RCC 7860 (cell line): ENCODE measurements around the gene SASS6.

Experiments
- DNase-seq: peaks from one replicate; pipeline ENCODE4 v3.0.0-alpha.2; 2015; ENCODE audit warnings: low spot score
- FAIRE-seq: peaks from 2 replicates; lab custom pipeline; 2012; peaks lifted over from hg19 to GRCh38; lab: Jason Lieb, UNC

The SASS6 gene

GRCh38 chr1:100109554-100110066 lies 23.1 kb downstream of the SASS6 start:
- no peak for DNase-seq
- no peak for FAIRE-seq

- no peak for FAIRE-seq
- DNase-seq, result no peak
These were observed 25.0 kb downstream of the SASS6 start for GRCh38 chr1:100107696-100108095.

DNA sequence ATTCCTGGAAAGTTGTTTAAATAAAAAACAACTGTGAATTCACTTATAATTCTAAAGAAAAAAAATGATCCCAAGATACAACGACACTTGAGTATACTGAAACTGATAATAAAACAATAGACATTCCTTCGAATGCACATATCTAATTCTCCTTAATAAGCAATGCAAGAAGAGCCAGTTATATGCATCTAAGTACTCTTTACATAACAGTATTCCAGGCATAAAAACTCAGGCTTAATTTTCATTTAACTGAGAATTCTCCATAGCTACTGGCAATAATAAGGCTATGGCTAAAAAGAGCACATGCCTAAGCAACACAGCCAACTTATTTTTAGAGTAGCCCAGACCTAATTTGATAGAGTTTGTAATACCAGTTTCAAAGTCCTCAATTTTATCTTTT lies 31.2 kb downstream of the SASS6 start:
- FAIRE-seq (no peak), DNase-seq (no peak)

DNA sequence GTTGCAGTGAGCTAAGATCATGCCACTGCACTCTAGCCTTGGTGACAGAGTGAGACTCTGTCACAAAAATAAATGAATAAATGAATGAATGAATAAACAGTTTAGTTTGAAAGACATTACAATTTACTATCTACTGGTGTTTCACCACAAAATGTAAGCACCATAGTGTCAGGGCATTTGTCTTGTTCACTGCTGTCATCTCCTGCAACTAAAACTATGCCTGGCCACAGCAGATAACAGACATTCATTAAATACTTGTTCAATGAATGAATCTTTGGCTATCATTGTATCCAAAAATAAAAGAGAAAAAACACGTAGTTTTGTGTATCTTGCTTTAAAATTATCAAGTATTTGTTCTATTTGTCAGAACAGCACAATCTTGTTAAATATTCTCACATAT lies 32.5 kb downstream of the SASS6 start:
- FAIRE-seq, result no peak
- DNase-seq, result no peak

GRCh38 chr1:100090471-100090870 lies 42.3 kb downstream of the SASS6 start:
- no peak for DNase-seq
- no peak for FAIRE-seq

DNA sequence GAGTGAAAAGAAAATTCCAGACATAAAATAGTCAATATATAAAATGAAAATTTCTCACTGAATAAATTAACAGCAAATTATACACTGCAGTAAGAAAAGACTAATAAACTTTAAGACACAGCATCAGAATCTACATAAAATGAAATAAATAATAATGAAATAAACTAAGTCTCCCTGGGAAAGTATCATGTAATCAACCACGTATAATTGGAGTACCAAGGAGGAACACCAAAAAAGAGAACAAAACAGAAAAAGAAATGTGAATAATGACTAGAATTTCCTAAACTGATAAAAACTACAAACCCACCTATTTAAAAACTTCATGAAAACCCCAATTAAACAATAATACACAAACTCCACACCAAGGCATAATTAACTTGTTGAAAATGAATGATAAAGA lies 43.6 kb downstream of the SASS6 start:
- no peak for FAIRE-seq
- no peak for DNase-seq

- FAIRE-seq (no peak), DNase-seq (no peak)
These were observed 45.3 kb downstream of the SASS6 start for GRCh38 chr1:100087396-100087795.

DNA sequence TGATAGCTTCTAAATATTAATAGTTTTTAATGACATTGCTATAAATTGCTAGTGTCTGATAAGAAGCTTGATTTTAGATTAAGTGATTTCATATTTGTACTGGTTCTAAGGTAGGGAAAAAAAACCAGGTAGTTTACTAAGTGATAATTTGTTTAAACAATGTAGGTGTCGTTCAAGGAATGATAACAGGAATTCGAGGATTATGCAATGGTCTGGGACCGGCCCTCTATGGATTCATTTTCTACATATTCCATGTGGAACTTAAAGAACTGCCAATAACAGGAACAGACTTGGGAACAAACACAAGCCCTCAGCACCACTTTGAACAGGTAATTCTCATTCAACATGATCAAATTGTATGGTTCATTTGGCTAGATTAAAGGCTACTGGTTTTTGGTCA lies 52.4 kb downstream of the SASS6 start:
- FAIRE-seq (no peak), DNase-seq (no peak)

GRCh38 chr1:100077531-100077930 lies 55.2 kb downstream of the SASS6 start:
- no peak for FAIRE-seq
- no peak for DNase-seq

GRCh38 chr1:100076744-100077143 lies 56.0 kb downstream of the SASS6 start:
- DNase-seq (no peak), FAIRE-seq (no peak)

DNA sequence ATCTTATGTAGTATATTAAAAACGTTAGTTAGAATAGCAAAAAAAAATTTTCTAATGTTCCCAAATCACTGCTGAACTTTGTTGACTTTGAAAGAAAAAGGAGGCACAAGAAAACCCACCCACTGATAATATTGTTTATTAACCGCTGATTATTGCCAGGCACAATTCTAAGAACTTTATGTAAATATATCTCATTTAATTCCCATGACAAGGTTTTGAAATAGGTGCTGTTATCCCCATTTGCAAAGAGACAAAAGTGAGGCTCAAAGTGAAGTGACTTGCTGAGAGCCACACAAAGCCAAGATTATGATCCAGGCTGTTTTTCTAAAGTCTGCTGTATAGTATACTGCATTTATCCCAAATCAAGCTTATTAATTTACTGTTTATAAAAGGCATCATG lies 56.4 kb downstream of the SASS6 start:
- FAIRE-seq, result no peak
- DNase-seq, result no peak

- no peak for FAIRE-seq
- no peak for DNase-seq
These were observed 57.0 kb downstream of the SASS6 start for GRCh38 chr1:100075773-100076172.

DNA sequence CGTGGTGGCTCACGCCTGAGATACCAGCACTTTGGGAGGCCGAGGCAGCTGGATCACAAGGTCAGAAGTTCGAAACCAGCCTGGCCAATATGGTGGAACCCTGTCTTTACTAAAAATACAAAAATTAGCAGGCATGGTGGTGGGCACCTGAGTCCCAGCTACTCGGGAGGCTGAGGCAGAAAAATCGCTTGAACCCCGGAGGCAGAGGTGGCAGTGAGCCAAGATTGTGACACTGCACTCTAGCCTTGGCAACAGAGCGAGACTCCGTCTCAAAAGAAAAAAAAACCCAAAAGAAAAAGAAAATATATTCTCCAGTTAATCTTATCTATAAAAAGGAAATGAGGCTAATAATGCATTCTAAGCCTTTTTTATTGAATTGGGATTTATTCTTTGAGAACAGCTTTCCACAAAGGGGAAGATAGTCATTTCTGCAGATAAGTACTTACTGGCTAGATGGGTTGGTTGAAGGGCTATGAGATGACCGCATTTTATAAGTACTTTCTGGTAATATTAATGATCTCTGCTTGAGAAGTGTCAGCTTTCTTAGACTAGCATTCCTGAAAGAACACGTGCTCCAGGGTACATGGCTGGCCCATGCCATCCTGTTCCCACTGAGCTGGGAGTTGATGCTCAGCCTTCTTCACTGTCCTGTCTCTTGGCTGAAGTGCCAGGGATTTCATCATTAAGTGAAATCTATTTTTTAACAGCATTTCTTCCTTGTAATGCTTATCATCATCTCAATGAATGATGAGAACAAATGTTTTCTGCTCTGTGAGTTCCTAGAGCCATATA lies 57.9 kb downstream of the SASS6 start:
- DNase-seq, result no peak

DNA sequence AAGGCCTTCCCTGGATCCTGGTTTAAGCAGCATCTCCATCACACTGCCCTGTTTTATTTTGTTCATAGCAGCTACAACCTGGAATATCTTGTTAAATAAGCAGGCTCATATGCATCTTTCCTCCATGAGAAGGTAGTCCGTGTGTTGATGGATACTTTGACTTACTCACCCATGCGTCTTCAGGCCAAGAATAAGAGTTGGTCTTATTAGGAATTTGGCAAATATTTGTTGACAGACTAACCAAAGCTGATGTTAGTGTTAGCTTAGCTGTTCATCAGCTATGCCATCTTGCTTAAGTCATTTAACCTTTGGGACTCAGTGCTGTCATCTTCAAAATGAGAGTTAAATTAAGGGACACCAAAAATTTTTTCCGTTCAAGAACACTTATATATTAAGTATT lies 59.2 kb downstream of the SASS6 start:
- FAIRE-seq (no peak), DNase-seq (no peak)

More for the DNA sequence above, 57.9 kb downstream of the SASS6 start:
- FAIRE-seq, result no peak

GRCh38 chr1:100070201-100070939 lies 62.4 kb downstream of the SASS6 start:
- DNase-seq, result no peak
- no peak for FAIRE-seq

GRCh38 chr1:100065969-100066227 lies 66.8 kb downstream of the SASS6 start:
- FAIRE-seq (no peak), DNase-seq (no peak)

GRCh38 chr1:100065183-100065968 lies 67.4 kb downstream of the SASS6 start:
- no peak for FAIRE-seq
- DNase-seq, result no peak

DNA sequence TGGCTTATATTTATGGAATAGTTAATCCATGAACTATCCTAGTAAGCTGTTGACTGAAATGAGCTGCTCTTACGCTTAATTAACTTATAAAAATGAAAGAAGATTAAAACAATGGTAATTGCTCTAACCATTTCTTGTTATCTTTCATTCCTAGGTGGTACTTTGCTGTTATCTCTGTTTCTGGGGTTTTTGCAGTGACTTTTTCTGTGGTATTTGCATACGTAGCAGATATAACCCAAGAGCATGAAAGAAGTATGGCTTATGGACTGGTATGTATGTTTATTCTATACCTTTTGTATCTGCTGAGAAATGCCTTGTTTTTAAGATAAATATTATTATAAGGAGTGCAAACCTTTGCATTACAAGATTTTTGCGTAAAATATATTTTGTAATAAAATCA lies 71.0 kb downstream of the SASS6 start:
- DNase-seq (no peak), FAIRE-seq (no peak)

GRCh38 chr1:100053727-100054126 lies 79.0 kb downstream of the SASS6 start:
- FAIRE-seq (no peak), DNase-seq (no peak)

- DNase-seq, result no peak
- FAIRE-seq, result no peak
These were observed 79.6 kb downstream of the SASS6 start for GRCh38 chr1:100053119-100053518.

DNA sequence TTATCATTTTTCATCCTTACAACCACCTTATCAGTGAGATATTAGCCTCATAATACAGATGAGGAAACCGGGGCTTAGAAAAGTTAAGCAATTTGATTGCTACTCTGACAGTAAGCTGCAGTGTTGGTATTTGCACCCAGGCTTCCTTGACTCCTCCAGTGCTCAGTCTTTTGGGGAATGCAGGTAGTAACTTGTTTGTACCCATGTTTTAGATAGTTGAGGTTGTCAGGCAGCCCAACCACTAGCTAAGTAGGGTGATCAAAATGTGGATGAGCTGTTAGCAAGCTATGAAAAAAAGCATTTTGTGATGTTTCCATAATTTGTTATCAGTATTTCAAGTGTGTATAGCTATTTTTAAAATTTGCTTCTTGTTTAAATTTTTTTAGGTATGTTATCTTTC lies 80.8 kb downstream of the SASS6 start:
- no peak for FAIRE-seq
- DNase-seq, result no peak

- FAIRE-seq (no peak), DNase-seq (no peak)
These were observed 81.3 kb downstream of the SASS6 start for GRCh38 chr1:100051401-100051800.
